GM21737 (cell line): ENCODE measurements around the gene RANBP9.

Source experiments
- ATAC-seq: cut with Tn5 transposase; IDR thresholded peaks from one replicate; pipeline ENCODE4 v1.9.1; 2021; ENCODE audit warnings: mild to moderate bottlenecking, moderate library complexity; ENCODE audit not compliant: unreplicated experiment

RANBP9 gene

GRCh38 chr6:13711733-13712598 lies at the start of gene RANBP9:
TSS of gene RANBP9 (minus strand) at chr6:13711835. CDS start at chr6:13711505, 330 bp downstream.
- peak; percentile 79 for ATAC-seq

DNA sequence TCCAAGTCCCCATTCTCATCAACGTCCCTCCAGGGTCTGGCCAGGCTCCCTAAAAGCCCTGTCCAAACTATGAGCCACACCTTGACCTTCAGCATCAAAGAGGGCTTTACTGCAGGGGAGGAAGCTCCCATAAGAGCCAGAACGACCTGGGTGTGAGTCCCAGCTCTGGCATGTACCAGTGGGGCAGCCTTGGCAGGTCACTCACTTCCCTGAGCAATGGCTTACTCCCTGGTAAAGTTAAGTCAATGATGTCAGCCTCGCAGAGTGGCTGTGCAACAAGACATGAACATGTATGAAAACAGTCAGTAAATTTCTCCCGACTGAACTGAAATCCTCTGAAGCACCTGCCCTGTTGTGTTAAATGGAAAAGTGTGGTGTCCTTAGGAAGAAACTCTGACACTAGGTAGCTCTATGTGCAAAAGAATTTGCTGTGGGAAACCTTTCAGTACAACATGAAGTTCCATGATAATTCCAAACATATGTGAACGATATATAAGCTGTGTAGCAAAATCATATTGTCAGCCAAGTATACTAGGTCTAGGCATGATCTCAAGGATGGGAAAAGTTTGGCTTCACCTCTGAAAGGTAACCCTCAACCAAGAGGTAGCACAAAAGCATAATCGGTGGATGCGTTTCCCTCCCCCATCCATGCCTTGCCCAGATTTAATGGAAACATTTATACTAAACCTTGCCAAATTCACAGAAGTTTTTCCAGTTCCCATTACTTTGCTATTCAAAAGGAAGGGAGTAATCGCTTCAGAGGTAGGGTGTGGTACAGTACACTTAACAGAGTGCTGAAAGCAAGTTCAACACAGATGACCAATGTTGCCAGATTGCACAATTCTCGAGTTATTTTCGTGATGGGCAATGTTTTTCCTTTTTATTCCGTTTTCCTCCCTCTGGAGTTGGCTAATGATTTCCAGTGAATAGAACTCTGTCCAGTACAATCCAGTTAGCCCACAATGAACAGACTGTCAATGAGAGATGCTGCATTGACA lies 49.0 kb upstream of the RANBP9 start:
- no peak for ATAC-seq

GRCh38 chr6:13759025-13759424 lies 47.4 kb upstream of the RANBP9 start:
- ATAC-seq = no peak

- no peak for ATAC-seq
Observed at GRCh38 chr6:13754644-13755043, 43.0 kb upstream of the RANBP9 start.

DNA sequence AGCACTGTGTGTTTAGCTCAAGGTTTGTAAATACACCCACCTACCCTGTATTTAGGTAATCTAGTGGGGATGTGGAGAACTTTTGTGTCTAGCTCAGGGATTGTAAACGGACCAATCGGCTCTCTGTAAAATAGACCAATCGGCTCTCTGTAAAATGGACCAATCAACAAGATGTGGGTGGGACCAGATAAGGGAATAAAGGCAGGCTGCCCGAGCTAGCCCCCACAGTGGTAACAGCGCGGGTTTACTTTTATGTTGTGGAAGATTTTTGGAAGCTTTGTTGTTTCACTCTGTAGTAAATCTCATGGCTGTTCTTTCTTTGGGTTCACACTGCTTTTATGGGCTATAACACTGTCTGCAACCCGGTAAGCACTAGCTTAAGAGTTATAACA lies 32.1 kb upstream of the RANBP9 start:
- no peak for ATAC-seq

DNA sequence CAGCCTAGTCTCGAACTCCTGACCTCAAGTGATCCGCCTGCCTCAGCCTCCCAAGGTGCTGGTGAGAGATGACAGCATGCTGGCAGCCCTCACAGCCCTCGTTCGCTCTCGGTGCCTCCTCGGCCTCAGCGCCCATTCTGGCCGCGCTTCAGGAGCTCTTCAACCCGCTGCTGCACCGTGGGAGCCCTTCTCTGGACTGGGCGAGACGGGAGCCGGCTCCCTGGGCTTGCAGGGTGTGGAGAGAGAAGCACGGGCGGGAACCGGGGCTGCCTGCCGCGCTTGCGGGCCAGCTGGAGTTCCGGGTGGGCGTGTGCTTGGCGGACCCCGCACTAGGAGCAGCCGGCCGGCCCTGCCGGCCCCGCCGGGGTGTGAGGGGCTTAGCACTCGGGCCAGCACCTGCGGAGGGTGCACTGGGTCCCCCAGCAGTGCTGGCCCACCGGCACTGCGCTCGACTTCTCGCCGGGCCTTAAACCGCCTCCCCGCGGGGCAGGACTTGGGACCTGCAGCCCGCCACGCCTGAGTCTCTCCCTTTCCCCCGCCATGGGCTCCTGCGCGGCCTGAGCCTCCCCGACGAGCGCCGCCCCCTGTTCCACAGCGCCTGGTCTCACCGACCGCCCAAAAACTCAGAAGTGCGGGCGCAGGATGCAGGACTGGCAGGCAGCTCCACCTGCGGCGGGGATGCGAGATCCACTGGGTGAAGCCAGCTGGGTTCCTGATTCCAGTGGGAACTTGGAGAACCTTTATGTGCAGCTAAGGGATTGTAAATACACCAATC lies 31.5 kb upstream of the RANBP9 start:
- ATAC-seq = no peak

DNA sequence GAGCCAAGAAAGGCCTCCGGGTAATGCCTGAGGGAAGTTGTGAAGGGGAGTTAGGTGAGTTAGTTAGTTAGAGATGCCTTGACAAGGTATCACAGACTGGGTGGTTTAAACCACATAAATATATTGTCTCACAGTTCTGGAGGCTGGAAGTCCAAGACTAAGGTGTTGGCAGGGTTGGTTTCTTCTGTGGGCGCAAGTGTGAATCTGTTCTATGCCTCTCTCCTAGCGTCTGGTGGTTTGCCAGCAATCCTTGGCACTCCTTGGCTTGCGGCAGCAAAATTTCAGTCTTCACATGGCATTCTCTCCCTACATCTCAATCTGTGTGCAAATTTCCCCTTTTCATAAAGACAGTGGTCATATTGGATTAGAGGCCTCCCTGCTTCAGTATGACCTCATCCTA lies 29.7 kb upstream of the RANBP9 start:
- no peak for ATAC-seq

DNA sequence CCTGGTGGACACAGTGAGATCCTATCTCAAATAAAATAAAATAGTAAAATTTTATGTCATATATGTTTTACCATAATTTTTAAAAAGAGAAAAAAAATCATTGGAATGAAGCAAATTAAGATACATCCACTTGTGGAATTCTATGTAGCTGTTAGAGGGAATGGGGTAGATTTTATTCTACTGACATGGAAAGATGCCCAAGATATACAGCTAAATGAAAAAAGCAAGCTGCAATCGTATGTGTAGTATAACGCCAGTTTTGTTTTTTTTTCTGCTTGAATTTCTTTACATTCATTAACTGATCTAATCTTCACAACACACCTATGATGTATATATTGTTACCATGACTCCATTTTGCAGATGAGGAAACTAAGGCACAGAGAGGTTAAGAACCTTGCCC lies 23.4 kb upstream of the RANBP9 start:
- ATAC-seq = no peak

DNA sequence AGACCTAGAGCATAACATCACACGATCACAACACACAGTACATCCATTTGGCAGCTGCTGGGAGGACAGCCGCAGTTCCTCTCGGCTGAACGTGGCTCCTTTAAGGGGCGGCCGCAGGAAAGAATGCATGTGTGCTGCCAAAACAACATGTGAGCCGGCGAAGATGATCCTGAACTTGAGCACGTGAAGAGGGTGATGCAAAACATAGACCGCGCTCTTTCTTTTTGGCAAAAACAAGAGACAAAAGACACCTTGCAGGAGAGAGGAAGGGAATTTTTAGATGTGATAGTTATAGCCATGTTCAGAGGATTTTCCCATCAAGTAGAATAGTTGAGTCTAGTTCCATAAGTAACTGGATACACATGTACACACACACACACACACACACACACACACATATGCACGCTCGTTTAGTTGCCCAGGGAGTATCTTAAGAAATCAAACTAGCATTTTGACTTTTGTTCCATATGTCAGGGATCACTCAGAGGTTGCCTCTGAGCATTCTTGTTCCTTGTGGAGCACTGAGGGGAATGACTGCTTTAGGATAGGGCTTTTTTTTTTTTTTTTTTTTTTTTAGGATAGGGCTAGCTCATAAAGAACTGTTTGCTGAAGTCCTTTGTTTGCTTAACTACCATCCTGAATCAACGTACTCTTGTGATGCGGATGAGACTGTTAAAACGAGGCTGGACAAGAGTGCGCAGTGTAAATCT lies 21.7 kb upstream of the RANBP9 start:
- ATAC-seq = no peak

GRCh38 chr6:13730704-13731103 lies 19.1 kb upstream of the RANBP9 start:
- no peak for ATAC-seq

DNA sequence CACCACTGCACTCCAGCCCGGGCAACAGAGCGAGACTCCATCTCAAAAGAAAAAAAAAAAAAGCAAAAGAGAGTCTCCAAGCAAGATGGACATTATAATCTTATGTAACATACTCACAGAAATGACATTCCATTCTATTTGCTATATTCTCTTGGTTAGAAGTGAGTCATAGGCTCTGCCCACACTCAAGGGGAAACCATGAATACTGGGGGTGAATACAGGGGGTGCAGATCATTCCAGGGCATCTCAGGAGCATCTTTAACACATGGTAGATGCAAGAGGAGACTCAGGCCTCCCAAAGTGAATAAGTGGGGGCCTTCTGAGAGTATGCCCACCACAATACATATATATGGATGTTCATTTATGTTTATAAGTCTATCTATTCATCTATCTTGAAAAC lies 18.3 kb upstream of the RANBP9 start:
- no peak for ATAC-seq

DNA sequence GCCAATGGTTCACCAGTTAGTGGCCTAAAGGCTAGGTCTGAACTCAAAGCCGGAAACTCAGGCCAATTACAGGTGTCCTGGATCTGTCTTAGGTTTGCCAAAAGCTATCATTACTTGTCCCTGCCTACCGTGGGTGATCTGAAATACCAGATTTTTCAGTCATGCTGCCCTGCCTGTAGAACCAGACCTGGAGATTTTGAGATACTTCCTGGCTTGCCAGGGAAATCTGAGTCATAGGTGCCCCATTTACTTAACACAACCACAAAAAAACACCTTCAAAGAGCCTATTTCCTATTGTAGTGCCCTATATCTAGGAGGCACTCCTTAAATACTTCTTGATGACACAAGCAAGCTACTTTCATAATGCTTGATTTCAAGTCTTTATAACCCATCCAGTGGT lies 13.9 kb upstream of the RANBP9 start:
- ATAC-seq = no peak

GRCh38 chr6:13725052-13725451 lies 13.4 kb upstream of the RANBP9 start:
- no peak for ATAC-seq

DNA sequence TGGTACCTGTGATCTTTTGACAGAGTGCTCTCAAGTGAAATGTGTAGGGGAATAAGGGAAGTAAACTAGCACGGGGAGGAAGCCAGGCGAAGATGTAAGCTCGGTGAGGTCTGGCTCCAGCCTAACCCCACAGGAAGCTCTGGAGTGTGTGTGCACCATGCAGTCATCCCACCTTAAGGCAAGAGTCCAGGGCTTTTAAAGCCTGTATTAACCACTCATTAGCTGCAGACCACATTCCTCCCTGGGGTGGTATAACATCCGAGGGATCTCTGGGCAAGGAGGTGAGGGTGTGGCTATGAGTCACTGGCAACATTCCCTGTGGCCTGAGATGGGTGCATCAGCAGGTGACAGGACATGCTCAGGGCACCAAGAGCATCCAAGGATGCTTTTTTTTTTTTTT lies 12.5 kb upstream of the RANBP9 start:
- no peak for ATAC-seq

DNA sequence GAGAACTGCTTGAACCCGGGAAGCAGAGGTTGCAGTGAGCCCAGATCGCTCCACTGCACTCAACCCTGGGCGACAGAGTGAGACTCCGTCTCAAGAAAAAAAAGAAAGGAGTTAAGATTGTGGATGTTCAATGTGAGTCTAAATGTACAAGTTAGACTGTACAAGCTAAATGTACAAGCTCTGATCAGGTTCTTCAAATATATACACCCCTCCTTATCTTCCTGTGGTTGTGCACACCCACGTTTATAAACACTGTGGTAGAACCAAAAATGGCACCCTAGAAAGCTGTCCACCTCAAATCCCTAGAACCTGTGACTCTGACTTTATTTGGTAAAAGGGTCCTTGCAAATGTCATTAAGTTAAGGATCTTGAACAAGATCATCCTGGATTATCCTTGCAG lies 11.2 kb upstream of the RANBP9 start:
- ATAC-seq = no peak

DNA sequence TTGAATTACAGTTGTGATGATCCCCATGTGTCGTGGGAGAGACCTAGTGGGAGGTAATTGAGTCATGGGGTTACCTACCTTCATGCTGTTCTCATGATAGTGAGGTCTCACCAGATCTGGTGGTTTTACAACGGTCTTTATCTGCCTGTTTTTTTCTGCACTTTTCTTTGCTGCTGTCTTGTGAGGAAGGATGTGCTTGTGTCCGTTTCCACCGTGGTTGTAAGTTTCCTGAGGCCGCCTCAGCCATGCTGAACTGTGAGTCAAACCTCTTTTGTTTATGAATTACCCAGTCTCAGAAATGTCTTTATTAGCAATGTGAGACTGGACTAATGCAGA lies 6.5 kb upstream of the RANBP9 start:
- ATAC-seq = no peak

GRCh38 chr6:13716955-13717295 lies 5.3 kb upstream of the RANBP9 start:
- ATAC-seq = no peak

DNA sequence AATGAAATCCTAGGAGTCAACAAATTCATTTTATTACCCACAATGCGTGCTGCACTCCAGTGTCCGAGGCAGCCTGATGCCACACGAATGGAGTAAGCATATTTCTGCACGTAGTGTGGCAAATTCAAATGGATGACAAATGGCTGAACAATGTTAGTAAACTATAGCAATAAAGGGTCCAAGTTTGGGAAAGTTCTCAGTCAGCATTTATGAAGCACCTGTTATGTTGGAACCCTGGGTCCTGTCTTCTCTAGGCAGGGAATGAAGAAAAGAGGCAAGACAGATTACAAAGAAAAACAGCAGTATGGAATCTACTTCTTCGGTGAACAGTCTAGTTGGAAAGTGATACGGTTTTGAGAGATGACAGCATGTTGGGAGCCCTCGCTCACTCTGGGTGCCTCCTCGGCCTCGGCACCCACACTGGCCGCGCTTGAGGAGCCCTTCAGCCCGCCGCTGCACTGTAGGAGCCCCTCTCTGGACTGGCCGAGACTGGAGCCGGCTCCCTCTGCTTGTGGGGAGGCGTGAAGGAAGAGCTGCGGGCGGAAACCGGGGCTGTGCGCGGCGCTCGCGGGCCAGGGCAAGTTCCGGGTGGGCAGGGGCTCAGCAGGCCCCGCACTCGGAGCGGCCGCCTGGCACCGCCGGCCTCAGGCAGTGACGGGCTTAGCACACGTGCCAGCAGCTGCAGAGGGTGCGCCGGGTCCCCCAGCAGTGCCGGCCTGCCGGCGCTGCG lies 4.8 kb upstream of the RANBP9 start:
- ATAC-seq = no peak

DNA sequence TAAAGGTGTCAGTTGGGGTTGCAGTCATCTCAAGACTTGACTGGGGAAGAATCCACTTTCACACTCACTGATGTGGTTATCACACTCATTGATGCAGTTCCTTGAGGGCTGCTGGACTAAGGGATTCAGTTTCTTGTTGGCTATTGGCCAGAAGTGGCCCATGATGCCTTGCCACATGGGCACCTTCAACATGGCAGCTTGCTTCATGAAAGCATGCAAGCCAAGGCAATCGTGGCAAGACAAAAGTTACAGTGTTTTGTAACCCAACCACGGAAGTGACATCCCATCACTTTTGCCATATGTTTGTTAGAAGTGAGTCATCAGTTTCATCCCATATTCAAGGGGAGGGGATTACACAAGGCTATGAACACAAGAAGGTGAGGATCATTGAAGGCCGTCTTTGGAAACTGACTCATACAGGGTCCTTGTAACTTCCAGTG lies 3.8 kb upstream of the RANBP9 start:
- ATAC-seq = no peak

DNA sequence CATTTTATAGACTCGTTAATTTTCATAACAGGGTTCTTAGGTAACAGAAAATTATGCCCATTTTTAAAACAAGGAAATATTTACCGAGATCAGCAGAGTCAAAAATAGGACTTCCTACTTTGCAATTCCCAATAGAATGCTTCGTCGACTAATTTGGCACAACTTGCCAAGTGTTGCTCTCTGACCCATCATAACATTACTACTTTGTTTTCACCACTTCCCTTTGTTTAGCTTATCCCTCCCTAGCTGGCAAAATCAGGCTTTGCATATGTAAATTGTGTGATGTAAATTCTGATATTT lies 914 bp upstream of the RANBP9 start:
- ATAC-seq = no peak
